ENCODE measurements around the gene PRDM1. TPM values are rescaled to one million over a fixed set of nuclear protein-coding genes. Genes with fewer than 3 reads are reported as not detected.
A peak's percentile ranks its signal among the peaks of the same experiment; 100 is the strongest.

The PRDM1 gene
- total and polyA plus RNA-seq, 2 donors, result 1.8 to 4.0 TPM

GRCh38 chr6:106115286-106115685 is 29.1 kb downstream of the PRDM1 start:
- Histone ChIP-seq H3K9me3 (ENCODE audit: control insufficient read depth in 2 of 2, insufficient read depth in 1 of 2, low read length in 1 of 2) (no peaks in the 10 kb centered on the region), H3K27me3 (ENCODE audit: control insufficient read depth in 2 of 2, insufficient read depth in 1 of 2, low read length in 1 of 2) (peaks cover 2 to 16% of the 10 kb centered on the region in 2 donors), H3K36me3 (ENCODE audit: control insufficient read depth in 2 of 2, insufficient read depth in 2 of 2, low read length in 1 of 2) (no peaks in the 10 kb centered on the region), H3K4me1 (ENCODE audit: control insufficient read depth in 2 of 2, insufficient read depth in 2 of 2, low read length in 2 of 2) (peaks cover 0 to 19% of the 10 kb centered on the region in 2 donors), H3K4me3 (ENCODE audit: low read length in 2 of 2) (no peak overlapping the region), H3K27ac (ENCODE audit: low read depth in 1 of 2, low read length in 1 of 2) (no peak overlapping the region)
- WGBS, result 95% methylated on average over 5 of the region's 5 CpGs
- DNase-seq (ENCODE audit: low read depth in 6 of 9, low spot score in 9 of 9), result no peak

GRCh38 chr6:106116125-106116832 is 30.1 kb downstream of the PRDM1 start:
- Histone ChIP-seq H3K4me3 (ENCODE audit: low read length in 2 of 2) (no peak overlapping the region), H3K27me3 (ENCODE audit: control insufficient read depth in 2 of 2, insufficient read depth in 1 of 2, low read length in 1 of 2) (peaks cover 2 to 16% of the 10 kb centered on the region in 2 donors), H3K4me1 (ENCODE audit: control insufficient read depth in 2 of 2, insufficient read depth in 2 of 2, low read length in 2 of 2) (peaks cover 0 to 19% of the 10 kb centered on the region in 2 donors), H3K9me3 (ENCODE audit: control insufficient read depth in 2 of 2, insufficient read depth in 1 of 2, low read length in 1 of 2) (no peaks in the 10 kb centered on the region), H3K27ac (ENCODE audit: low read depth in 1 of 2, low read length in 1 of 2) (no peak overlapping the region), H3K36me3 (ENCODE audit: control insufficient read depth in 2 of 2, insufficient read depth in 2 of 2, low read length in 1 of 2) (no peaks in the 10 kb centered on the region)
- DNase-seq (ENCODE audit: low read depth in 6 of 9, low spot score in 9 of 9), result no peak
- 95% methylated on average over 6 of the region's 6 CpGs for WGBS

- peaks cover 0 to 16% of the 10 kb centered on the region in 2 donors for H3K27me3 ChIP-seq (ENCODE audit: control insufficient read depth in 2 of 2, insufficient read depth in 1 of 2, low read length in 1 of 2)
- 8% methylated on average over 6 of the region's 6 CpGs for WGBS
- peaks cover 0 to 18% of the 10 kb centered on the region in 2 donors for H3K4me1 ChIP-seq (ENCODE audit: control insufficient read depth in 2 of 2, insufficient read depth in 2 of 2, low read length in 2 of 2)
- peak in 8 of 9 donors; percentile 26 to 85 (median 50) for DNase-seq (ENCODE audit: low read depth in 6 of 9, low spot score in 9 of 9)
- H3K9me3 ChIP-seq (ENCODE audit: control insufficient read depth in 2 of 2, insufficient read depth in 1 of 2, low read length in 1 of 2), result no peaks in the 10 kb centered on the region
- H3K36me3 ChIP-seq (ENCODE audit: control insufficient read depth in 2 of 2, insufficient read depth in 2 of 2, low read length in 1 of 2), result no peaks in the 10 kb centered on the region
- no peak overlapping the region for H3K27ac ChIP-seq (ENCODE audit: low read depth in 1 of 2, low read length in 1 of 2)
- no peak overlapping the region for H3K4me3 ChIP-seq (ENCODE audit: low read length in 2 of 2)
Observed at GRCh38 chr6:106117579-106117978, 31.4 kb downstream of the PRDM1 start.

- Histone ChIP-seq H3K4me1 (ENCODE audit: control insufficient read depth in 2 of 2, insufficient read depth in 2 of 2, low read length in 2 of 2) (peaks cover 0 to 12% of the 10 kb centered on the region in 2 donors), H3K27me3 (ENCODE audit: control insufficient read depth in 2 of 2, insufficient read depth in 1 of 2, low read length in 1 of 2) (peaks cover 0 to 9% of the 10 kb centered on the region in 2 donors), H3K27ac (ENCODE audit: low read depth in 1 of 2, low read length in 1 of 2) (no peak overlapping the region), H3K4me3 (ENCODE audit: low read length in 2 of 2) (no peak overlapping the region), H3K9me3 (ENCODE audit: control insufficient read depth in 2 of 2, insufficient read depth in 1 of 2, low read length in 1 of 2) (no peaks in the 10 kb centered on the region), H3K36me3 (ENCODE audit: control insufficient read depth in 2 of 2, insufficient read depth in 2 of 2, low read length in 1 of 2) (no peaks in the 10 kb centered on the region)
- no peak for DNase-seq (ENCODE audit: low read depth in 6 of 9, low spot score in 9 of 9)
- 90% methylated on average over 3 of the region's 3 CpGs for WGBS
Observed at GRCh38 chr6:106118835-106119431, 32.8 kb downstream of the PRDM1 start.

- H3K27me3 ChIP-seq (ENCODE audit: control insufficient read depth in 2 of 2, insufficient read depth in 1 of 2, low read length in 1 of 2), result peaks cover 0 to 8% of the 10 kb centered on the region in 2 donors
- H3K36me3 ChIP-seq (ENCODE audit: control insufficient read depth in 2 of 2, insufficient read depth in 2 of 2, low read length in 1 of 2), result no peaks in the 10 kb centered on the region
- WGBS, result 94% methylated on average over 9 of the region's 9 CpGs
- H3K4me1 ChIP-seq (ENCODE audit: control insufficient read depth in 2 of 2, insufficient read depth in 2 of 2, low read length in 2 of 2), result peaks cover 0 to 12% of the 10 kb centered on the region in 2 donors
- no peak for DNase-seq (ENCODE audit: low read depth in 6 of 9, low spot score in 9 of 9)
- H3K27ac ChIP-seq (ENCODE audit: low read depth in 1 of 2, low read length in 1 of 2), result no peak overlapping the region
- no peaks in the 10 kb centered on the region for H3K9me3 ChIP-seq (ENCODE audit: control insufficient read depth in 2 of 2, insufficient read depth in 1 of 2, low read length in 1 of 2)
- H3K4me3 ChIP-seq (ENCODE audit: low read length in 2 of 2), result no peak overlapping the region
Observed at GRCh38 chr6:106119546-106119945, 33.4 kb downstream of the PRDM1 start.

- no peak overlapping the region for H3K27ac ChIP-seq (ENCODE audit: low read depth in 1 of 2, low read length in 1 of 2)
- no peaks in the 10 kb centered on the region for H3K36me3 ChIP-seq (ENCODE audit: control insufficient read depth in 2 of 2, insufficient read depth in 2 of 2, low read length in 1 of 2)
- no peak overlapping the region for H3K4me3 ChIP-seq (ENCODE audit: low read length in 2 of 2)
- 94% methylated on average over 2 of the region's 2 CpGs for WGBS
- no peaks in the 10 kb centered on the region for H3K9me3 ChIP-seq (ENCODE audit: control insufficient read depth in 2 of 2, insufficient read depth in 1 of 2, low read length in 1 of 2)
- DNase-seq (ENCODE audit: low read depth in 6 of 9, low spot score in 9 of 9), result no peak
- peaks cover 0 to 3% of the 10 kb centered on the region in 2 donors for H3K27me3 ChIP-seq (ENCODE audit: control insufficient read depth in 2 of 2, insufficient read depth in 1 of 2, low read length in 1 of 2)
- peaks cover 0 to 12% of the 10 kb centered on the region in 2 donors for H3K4me1 ChIP-seq (ENCODE audit: control insufficient read depth in 2 of 2, insufficient read depth in 2 of 2, low read length in 2 of 2)
Observed at GRCh38 chr6:106120006-106120405, 33.9 kb downstream of the PRDM1 start.

- Histone ChIP-seq H3K36me3 (ENCODE audit: control insufficient read depth in 2 of 2, insufficient read depth in 2 of 2, low read length in 1 of 2) (no peaks in the 10 kb centered on the region), H3K9me3 (ENCODE audit: control insufficient read depth in 2 of 2, insufficient read depth in 1 of 2, low read length in 1 of 2) (no peaks in the 10 kb centered on the region), H3K4me3 (ENCODE audit: low read length in 2 of 2) (no peak overlapping the region), H3K27me3 (ENCODE audit: control insufficient read depth in 2 of 2, insufficient read depth in 1 of 2, low read length in 1 of 2) (no peaks in the 10 kb centered on the region), H3K27ac (ENCODE audit: low read depth in 1 of 2, low read length in 1 of 2) (no peak overlapping the region), H3K4me1 (ENCODE audit: control insufficient read depth in 2 of 2, insufficient read depth in 2 of 2, low read length in 2 of 2) (peaks cover 0 to 12% of the 10 kb centered on the region in 2 donors)
- DNase-seq (ENCODE audit: low read depth in 6 of 9, low spot score in 9 of 9), result no peak
- 98% methylated on average over 6 of the region's 6 CpGs for WGBS
Observed at GRCh38 chr6:106120406-106120805, 34.3 kb downstream of the PRDM1 start.

GRCh38 chr6:106122306-106122918 is 36.3 kb downstream of the PRDM1 start:
- 69% methylated on average over 6 of the region's 6 CpGs for WGBS
- Histone ChIP-seq H3K4me3 (ENCODE audit: low read length in 2 of 2) (no peak overlapping the region), H3K9me3 (ENCODE audit: control insufficient read depth in 2 of 2, insufficient read depth in 1 of 2, low read length in 1 of 2) (no peaks in the 10 kb centered on the region), H3K27ac (ENCODE audit: low read depth in 1 of 2, low read length in 1 of 2) (no peak overlapping the region), H3K27me3 (ENCODE audit: control insufficient read depth in 2 of 2, insufficient read depth in 1 of 2, low read length in 1 of 2) (no peaks in the 10 kb centered on the region), H3K4me1 (ENCODE audit: control insufficient read depth in 2 of 2, insufficient read depth in 2 of 2, low read length in 2 of 2) (peaks cover 0 to 7% of the 10 kb centered on the region in 2 donors), H3K36me3 (ENCODE audit: control insufficient read depth in 2 of 2, insufficient read depth in 2 of 2, low read length in 1 of 2) (no peaks in the 10 kb centered on the region)
- DNase-seq (ENCODE audit: low read depth in 6 of 9, low spot score in 9 of 9), result no peak

Data from thymus (tissue), 11 donors.